ENCODE results near the gene P3H3.
A peak's percentile ranks its signal among the peaks of the same experiment; 100 is the strongest.

P3H3 gene

GRCh38 chr12:6827982-6828780 is at the start of gene P3H3:
TSS of gene P3H3 (plus strand) at chr12:6828407. CDS start at chr12:6828441, 34 bp downstream.
- DNase-seq, result peak in 1 of 2 experiments; percentile 6

GRCh38 chr12:6778574-6779550 is 49.3 kb upstream of the P3H3 start:
- DNase-seq, result peak; percentile 69 to 78

DNA sequence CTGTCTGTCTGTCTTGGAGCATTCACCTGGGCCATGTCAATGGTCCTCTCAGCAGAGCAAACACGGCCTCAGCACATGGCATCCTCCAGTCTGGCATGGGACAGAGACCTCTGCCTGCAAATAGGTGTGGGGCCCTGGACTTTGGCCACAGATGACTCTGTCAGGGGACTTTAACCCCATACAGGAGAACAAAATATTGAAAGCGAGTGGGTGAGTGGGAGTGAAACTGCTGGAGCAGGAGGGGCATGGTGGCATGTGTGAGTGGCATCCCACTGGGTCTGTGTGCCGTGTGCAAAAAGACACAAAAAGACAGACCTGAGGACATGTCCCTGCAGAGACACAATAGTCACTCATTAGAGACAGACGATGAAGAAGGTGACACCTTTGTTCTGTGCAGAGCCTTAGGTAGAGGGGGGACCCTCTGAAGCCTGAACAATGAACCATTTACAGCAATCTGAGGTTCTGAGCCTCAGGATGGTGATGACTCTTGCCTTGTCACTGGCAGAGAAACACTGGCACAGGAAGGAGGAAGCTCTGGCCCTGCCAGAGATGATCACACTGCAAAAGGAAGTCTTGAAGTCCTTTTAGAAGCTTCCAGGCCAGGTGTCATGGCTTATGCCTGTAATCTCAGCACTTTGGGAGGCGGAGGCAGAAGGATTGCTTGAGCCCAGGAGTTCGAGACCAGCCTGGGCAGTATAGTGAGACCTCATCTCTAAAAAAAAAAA is 48.3 kb upstream of the P3H3 start:
- DNase-seq, result no peak

DNA sequence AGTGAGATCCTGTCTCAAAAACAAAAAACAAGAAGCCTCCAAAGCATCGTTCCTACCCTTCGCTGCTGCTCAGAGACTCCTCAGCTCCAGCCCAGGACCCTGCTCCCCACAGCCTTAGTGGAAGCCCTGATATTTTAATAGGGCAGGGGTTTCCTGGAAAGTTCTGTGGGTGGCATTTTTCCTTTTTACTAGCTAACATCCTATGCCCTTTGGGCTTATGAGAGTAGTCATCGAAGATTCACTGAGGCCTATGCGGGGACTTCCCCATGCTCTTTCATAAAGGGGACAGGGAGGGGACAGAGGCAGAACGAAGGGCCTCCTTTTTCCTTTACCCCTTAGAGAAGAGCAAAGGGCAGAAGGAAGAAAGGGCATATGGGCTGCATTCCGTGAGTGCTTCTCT is 47.6 kb upstream of the P3H3 start:
- no peak for DNase-seq

GRCh38 chr12:6782119-6782518 is 46.1 kb upstream of the P3H3 start:
- no peak for DNase-seq

- no peak for DNase-seq
Observed at GRCh38 chr12:6782850-6783566, 45.2 kb upstream of the P3H3 start.

DNA sequence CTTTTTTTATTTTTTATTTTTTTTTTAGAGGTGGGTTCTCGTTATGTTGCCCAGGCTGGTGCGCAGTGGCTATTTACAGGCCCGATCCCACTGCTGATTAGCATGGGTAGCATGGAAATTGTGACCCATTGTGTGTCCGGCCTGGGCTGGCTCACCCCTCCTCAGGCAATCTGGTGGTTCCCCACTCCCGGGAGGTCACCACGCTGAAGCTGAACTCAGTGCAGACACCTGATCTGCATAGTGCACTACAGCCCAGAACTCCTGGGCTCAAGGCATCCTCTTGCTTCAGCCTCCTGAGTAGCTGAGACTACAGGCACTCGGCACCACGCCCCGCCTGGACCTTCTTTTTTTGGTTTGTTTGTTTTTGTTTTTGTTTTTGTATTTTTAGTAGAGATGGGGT is 44.4 kb upstream of the P3H3 start:
- DNase-seq, result no peak

DNA sequence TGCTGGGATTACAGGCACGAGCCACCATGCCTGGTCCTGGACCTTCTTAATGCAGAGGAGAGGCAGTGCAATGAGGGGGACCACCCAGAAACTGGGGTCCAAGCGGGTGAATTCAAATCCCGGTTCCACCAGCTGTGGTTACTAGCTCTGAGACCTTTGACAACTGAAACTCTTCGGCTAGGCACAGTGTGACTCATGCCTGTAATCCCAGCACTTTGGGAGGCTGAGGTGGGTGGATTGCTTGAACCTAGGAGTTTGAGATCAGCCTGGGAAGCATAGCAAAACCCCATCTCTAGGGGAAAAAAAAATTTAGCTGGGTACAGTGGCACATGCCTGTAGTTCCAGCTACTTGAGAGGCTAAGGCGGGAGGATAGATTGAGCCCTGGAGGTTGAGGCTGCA is 43.9 kb upstream of the P3H3 start:
- no peak for DNase-seq

DNA sequence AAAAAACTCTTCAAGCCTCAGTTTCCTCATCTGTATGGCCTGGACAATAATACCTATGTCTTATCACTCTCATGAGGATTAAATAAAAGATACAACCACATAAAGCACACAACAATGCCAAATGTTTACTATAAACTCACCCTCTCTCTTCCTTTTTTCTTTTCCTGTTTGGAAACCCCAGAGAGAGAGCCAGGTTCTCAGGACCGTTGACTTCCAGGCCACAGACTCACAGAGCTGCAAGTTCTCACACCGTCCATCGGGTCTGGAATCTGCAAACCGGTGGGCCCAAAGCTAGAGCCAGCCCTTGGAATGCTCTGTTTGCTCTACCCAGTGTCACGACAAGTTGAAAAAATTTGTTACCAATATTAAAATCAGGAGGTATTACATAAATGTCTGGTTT is 43.4 kb upstream of the P3H3 start:
- DNase-seq, result no peak

DNA sequence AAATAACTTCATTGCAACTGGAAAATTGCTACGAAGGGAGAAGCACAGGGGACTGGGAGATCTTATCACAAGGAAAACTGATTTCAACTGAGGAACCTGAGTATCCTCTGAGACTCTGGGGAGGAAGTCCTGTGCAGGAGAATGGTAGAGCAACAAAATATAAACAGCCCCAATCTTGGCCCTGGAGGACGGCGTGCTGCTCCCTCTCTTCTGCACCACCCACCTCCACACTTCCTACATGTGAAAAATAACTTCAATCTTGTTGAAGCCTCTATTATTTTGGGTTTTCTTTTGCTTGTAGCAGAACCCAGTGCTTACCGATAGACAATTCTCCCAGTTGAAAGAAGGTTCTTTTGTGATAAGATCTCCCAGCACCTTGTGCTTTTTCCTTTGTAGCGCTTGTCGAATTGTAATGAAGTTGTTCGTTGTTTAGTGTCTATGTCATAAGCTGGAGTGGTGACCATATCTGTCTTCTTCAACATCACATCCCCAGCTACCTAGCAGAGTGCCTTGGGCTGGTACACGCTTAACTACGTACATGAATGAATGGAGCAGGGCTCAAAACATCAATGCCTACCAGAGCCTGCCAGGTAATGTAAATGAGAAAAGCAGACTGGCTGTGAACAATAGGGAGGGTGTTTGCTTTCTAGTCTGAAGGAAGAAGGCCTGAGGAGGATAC is 41.7 kb upstream of the P3H3 start:
- DNase-seq, result no peak

DNA sequence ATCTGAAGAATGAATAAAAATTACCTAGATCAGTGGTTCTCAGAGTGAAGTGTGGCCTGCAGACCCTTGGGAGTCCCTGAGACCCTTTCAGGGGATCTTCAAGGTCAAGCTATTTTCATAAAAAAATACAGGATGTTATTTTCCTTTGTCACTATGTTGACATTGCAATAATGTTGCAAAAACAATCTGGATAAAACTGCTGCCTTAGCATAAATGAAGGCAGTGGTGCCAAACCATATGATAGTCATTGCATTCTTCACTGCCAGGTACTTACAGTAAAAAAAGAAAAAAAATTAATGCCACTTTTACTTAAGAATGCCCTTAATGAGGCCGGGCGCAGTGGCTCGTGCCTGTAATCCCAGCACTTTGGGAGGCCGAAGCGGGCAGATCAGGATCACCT is 40.9 kb upstream of the P3H3 start:
- no peak for DNase-seq

GRCh38 chr12:6788972-6789924 is 39.0 kb upstream of the P3H3 start, which contains the start of gene CD4:
TSS of gene CD4 (plus strand) at chr12:6789528. CDS start at chr12:6800139, 10,611 bp downstream.
- no peak for DNase-seq

DNA sequence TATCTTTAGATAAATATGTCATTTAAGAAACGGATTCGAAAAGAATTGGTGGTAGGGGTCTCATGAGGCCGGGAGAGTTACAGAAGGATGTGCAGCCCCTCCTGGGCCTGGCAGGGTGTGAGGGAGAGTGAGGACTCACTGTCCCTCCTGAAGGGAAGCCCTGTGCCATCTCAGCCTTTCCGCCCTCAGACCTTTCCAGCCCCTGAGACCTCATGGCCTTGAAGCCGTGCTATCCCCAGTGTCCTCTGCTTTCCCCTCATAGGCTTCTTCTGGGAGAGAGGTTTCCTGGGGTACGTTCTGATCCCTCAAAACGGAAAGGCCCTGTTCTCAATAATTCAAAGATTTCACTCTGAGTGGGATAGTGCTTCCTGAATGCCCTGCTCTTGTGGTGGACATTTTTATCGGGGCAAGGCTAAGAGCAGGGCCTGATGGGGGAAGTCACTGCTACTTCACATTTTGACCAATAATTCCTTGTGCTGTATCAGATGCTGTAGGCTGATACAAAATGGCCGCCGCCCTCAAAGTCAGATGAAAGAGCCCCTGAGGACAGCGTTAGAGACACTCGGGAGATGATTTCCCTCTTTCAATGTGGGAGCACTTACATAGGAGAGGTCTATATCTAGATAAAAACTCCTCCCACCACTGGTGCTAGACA is 37.6 kb upstream of the P3H3 start:
- DNase-seq, result no peak

DNA sequence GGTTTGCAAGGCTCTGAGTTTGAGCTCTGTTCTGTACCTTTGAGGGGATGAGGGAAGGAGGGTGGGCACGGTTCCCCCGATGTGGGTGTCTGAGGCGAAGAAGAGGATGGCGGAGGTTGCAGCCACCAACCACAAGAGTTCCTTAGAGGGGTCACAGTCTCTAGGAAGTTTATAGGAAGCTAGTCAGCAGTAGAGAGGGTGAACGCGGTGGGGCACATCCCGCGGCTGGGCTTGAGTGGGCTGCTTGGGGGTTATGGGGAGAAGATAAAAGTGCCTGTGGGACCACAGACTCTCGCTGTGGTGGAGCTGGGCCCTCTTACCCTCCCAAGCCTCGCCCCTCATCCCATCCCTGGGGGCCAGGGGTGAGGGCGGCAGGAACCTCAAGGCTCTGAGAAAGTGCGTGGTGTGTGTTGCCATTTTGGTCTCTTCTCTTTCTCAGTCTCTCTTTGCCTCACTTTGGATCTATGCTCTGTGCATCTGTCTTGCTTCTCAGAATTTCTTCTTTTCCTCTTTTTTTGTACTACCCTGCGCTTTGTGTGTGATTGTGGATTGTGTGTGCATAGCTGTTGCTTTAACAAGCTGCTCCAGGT is 36.2 kb upstream of the P3H3 start:
- no peak for DNase-seq

- no peak for DNase-seq
Observed at GRCh38 chr12:6792522-6793201, 35.5 kb upstream of the P3H3 start.

DNA sequence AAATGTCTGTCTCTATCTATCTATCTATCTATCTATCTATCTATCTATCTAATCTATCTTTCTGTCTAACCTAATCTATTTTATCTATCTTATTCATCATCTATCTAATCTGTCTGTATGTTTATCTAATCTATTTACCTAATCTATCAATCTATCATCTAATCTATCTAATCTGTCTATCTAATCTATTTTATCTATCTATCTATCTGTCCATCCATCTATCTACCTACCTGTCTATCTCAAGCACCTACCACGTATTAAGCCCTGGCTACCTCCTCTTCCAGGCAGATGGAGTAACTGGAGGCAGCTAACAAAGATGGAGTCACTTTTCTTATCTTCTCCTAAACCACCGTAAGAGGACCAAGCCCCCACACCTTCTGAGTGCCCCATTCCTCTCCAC is 33.1 kb upstream of the P3H3 start:
- DNase-seq, result no peak

DNA sequence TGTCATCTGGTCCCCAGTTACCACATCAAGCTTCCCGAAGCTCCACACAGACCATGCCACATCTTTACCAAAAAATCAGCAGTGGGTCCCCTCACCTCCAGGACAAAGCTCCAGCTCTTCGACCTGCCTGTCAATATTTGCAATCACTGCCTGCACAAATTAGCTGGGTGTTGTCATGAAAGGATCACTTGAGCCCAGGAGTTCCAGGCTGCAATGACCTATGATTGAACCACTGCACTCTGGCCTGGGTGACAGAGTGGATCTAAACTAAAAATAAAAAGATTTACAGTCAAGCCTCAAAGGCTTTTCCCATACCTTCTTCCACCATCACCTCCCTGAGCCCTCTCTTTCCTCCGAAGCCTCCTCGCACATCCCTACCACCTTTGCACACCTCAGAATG is 31.6 kb upstream of the P3H3 start:
- no peak for DNase-seq

GRCh38 chr12:6799147-6799546 is 29.1 kb upstream of the P3H3 start:
- no peak for DNase-seq

GRCh38 chr12:6807170-6807569 is 21.0 kb upstream of the P3H3 start:
- no peak for DNase-seq
